B cell (primary cell): ENCODE data around the gene TRPC1.

Source experiments
- CTCF ChIP-seq: fragments of 200-600 bp; IDR thresholded peaks from one replicate; pipeline ENCODE4 v1.8.0; 2022; ENCODE audit warnings: antibody characterized with exemption, mild to moderate bottlenecking
- EZH2 ChIP-seq: IDR thresholded peaks from 2 replicates; pipeline ENCODE4 v1.6.1; 2012; ENCODE audit warnings: borderline replicate concordance, low read depth, mild to moderate bottlenecking, moderate library complexity, low read length; ENCODE audit not compliant: insufficient read depth, poor library complexity, severe bottlenecking

- TF ChIP-seq CTCF (no peak), EZH2 (no peak)
Observed at GRCh38 chr3:142787719-142788118, 63.9 kb downstream of the TRPC1 start.
